BE2C (cell line): ENCODE measurements around the gene TXNDC8.

Source experiments
- DNase-seq: peaks from one replicate; pipeline ENCODE4 v3.0.0-alpha.2; 2020
- H3K27me3 ChIP-seq: fragments of 250-450 bp; sonication (Bioruptor Pico); 2 replicates; pipeline ENCODE4 v1.5.1; 2020; ENCODE audit warnings: mild to moderate bottlenecking
- H3K36me3 ChIP-seq: fragments of 250-450 bp; sonication (Bioruptor Pico); 2 replicates; pipeline ENCODE4 v1.5.1; 2020; ENCODE audit warnings: mild to moderate bottlenecking
- H3K4me1 ChIP-seq: fragments of 250-450 bp; sonication (Bioruptor Pico); 2 replicates; pipeline ENCODE4 v1.5.1; 2020
- H3K4me3 ChIP-seq: 2 replicates; pipeline ENCODE4 v1.5.1; 2011; ENCODE audit warnings: low read depth, low read length
- H3K9me3 ChIP-seq: fragments of 250-450 bp; sonication (Bioruptor Pico); 2 replicates; pipeline ENCODE4 v1.5.1; 2020
- CTCF ChIP-seq: IDR thresholded peaks from 2 replicates; pipeline ENCODE4 v1.5.1; 2012; ENCODE audit warnings: mild to moderate bottlenecking, low read depth, low read length

TXNDC8 gene

GRCh38 chr9:110257097-110257841 is 80.4 kb downstream of the TXNDC8 start:
- no peak for TF ChIP-seq CTCF
- no peaks in the 10 kb centered on the region for H3K9me3 ChIP-seq
- H3K4me1 ChIP-seq, result no peaks in the 10 kb centered on the region
- H3K4me3 ChIP-seq, result peak overlapping the region; percentile 64
- H3K36me3 ChIP-seq, result peaks cover 2% of the 10 kb centered on the region
- H3K27me3 ChIP-seq, result no peaks in the 10 kb centered on the region
- no peak for DNase-seq

- TF ChIP-seq CTCF, result no peak
- Histone ChIP-seq H3K4me3 (peak within 1 kb of the TSS; percentile 64), H3K36me3 (peaks cover 5% of the 10 kb centered on the region), H3K4me1 (no peaks in the 10 kb centered on the region), H3K27me3 (no peaks in the 10 kb centered on the region), H3K9me3 (no peaks in the 10 kb centered on the region)
- peak; percentile 90 for DNase-seq
These were observed 81.1 kb downstream of the TXNDC8 start, which contains the start of gene TXN for GRCh38 chr9:110256380-110257096. TSS of gene TXN (minus strand) at chr9:110256507. CDS start at chr9:110256435, 72 bp downstream.

- H3K4me3 ChIP-seq, result peak overlapping the region; percentile 64
- no peaks in the 10 kb centered on the region for H3K4me1 ChIP-seq
- TF ChIP-seq CTCF, result no peak
- no peaks in the 10 kb centered on the region for H3K9me3 ChIP-seq
- DNase-seq, result peak; percentile 45
- peaks cover 6% of the 10 kb centered on the region for H3K36me3 ChIP-seq
- H3K27me3 ChIP-seq, result no peaks in the 10 kb centered on the region
These were observed 81.9 kb downstream of the TXNDC8 start for GRCh38 chr9:110255463-110256379.

- Histone ChIP-seq H3K4me1 (no peaks in the 10 kb centered on the region), H3K9me3 (no peaks in the 10 kb centered on the region), H3K27me3 (no peaks in the 10 kb centered on the region), H3K4me3 (peak overlapping the region; percentile 64), H3K36me3 (peaks cover 12% of the 10 kb centered on the region)
- no peak for TF ChIP-seq CTCF
- DNase-seq, result no peak
These were observed 82.6 kb downstream of the TXNDC8 start for GRCh38 chr9:110255034-110255462.

- TF ChIP-seq CTCF, result no peak
These were observed 83.2 kb downstream of the TXNDC8 start for GRCh38 chr9:110254500-110254899.

More at GRCh38 chr9:110254500-110254899, 83.2 kb downstream of the TXNDC8 start:
- peak overlapping the region; percentile 64 for H3K4me3 ChIP-seq
- no peaks in the 10 kb centered on the region for H3K4me1 ChIP-seq
- DNase-seq, result no peak
- H3K36me3 ChIP-seq, result peaks cover 18% of the 10 kb centered on the region
- no peaks in the 10 kb centered on the region for H3K9me3 ChIP-seq
- no peaks in the 10 kb centered on the region for H3K27me3 ChIP-seq
